Stomach (tissue), 9 donors: Measurements from ENCODE around the gene PERM1. TPM values are rescaled to one million over a fixed set of nuclear protein-coding genes. Genes with fewer than 3 reads are reported as not detected.

Experiments
- DNase-seq, 2 donors: peaks; one replicate each; pipeline versions ENCODE4 v3.0.0 to v3.0.0-alpha.2; 2013 to 2019
- H3K27ac ChIP-seq, 5 donors: fragments of 200-600 bp in 4 of 5; sonication (generic) in 4 of 5; one replicate each; pipeline ENCODE4 v1.5.1; 2013 to 2019; ENCODE audit warnings: mild to moderate bottlenecking in 1 of 5, moderate library complexity in 1 of 5
- H3K27me3 ChIP-seq, 3 donors: fragments of 200-600 bp; sonication (generic); one replicate each; pipeline ENCODE4 v1.5.1; 2017 to 2019; ENCODE audit warnings: mixed run types in 1 of 3
- H3K36me3 ChIP-seq, 4 donors: fragments of 200-600 bp; sonication (generic); 1 replicate in 3 of 4; 2 replicates in 1 of 4; pipeline ENCODE4 v1.5.1; 2016 to 2019
- H3K4me1 ChIP-seq, 4 donors: fragments of 200-600 bp; sonication (generic); one replicate each; pipeline ENCODE4 v1.5.1; 2016 to 2019
- H3K4me3 ChIP-seq, 4 donors: fragments of 200-600 bp; sonication (generic) in 3 of 4; one replicate each; pipeline ENCODE4 v1.5.1; 2016 to 2019; ENCODE audit warnings: mild to moderate bottlenecking in 1 of 4
- H3K9me3 ChIP-seq, 4 donors: fragments of 200-600 bp; sonication (generic); one replicate each; pipeline ENCODE4 v1.5.1; 2016 to 2019
- EP300 ChIP-seq: sonication (generic); formaldehyde crosslinking; IDR thresholded peaks from one replicate; pipeline ENCODE4 v1.6.1; 2017; ENCODE audit warnings: antibody characterized with exemption
- POLR2A ChIP-seq, 4 donors: fragments of 450-650 bp; IDR thresholded peaks; one replicate each; pipeline ENCODE4 v1.6.1; 2016; ENCODE audit warnings: antibody characterized with exemption in 4 of 4, control low read depth in 2 of 4, mild to moderate bottlenecking in 1 of 4, moderate library complexity in 1 of 4
- POLR2AphosphoS5 ChIP-seq, 3 donors: sonication (generic); formaldehyde crosslinking; IDR thresholded peaks; one replicate each; pipeline ENCODE4 v1.6.1; 2016; ENCODE audit warnings: antibody characterized with exemption in 3 of 3
- WGBS, 5 donors: extraction: QIAGEN DNeasy Blood & Tissue Kit in 3 of 5; methylation state at CpG; one replicate each; pipeline versions ENCODE4 v1.1.5 to v1.1.7; 2013 to 2018; 5-methylcytosine and 5-hydroxymethylcytosine counted together
- intact Hi-C: fragments of 100-400 bp; cut with DNase I; formaldehyde crosslinking; loops from one replicate; pipeline ENCODE4 v1.15.1; 2023; ENCODE audit warnings: low total_unique reads
- polyA plus RNA-seq, 3 donors: library from polyadenylated mRNA; stranded (reverse); fragments of 200-250 nt; gene quantifications; one replicate each; pipeline ENCODE4 v1.2.3, GENCODE V29; 2013
- total RNA-seq, 5 donors: library from RNA; depleted of rRNA; stranded (reverse); fragments of >200 nt; gene quantifications; one replicate each; pipeline versions ENCODE4 v1.1.0 to v1.2.3, GENCODE V29; 2014 to 2016
- TF ChIP-seq, protein P1 (sequence below), 7 experiments: fragments of 450-650 bp in 4 of 7; fragments of 200-600 bp in 3 of 7; sonication (generic) in 3 of 7; IDR thresholded peaks; one replicate each; pipeline ENCODE4 v1.5.1; 2016 to 2019; ENCODE audit warnings: antibody characterized with exemption in 7 of 7, control low read depth in 2 of 7, mild to moderate bottlenecking in 1 of 7
- donor health status: healthy with polysubstance abuse.
- donor health status: Bipolar disorder and iron deficiency.
- donor health status: healthy.

PERM1 gene
- total and polyA plus RNA-seq, 8 donors, result 0.37 to 0.88 (median 0.45) TPM; not detected in 4

DNA sequence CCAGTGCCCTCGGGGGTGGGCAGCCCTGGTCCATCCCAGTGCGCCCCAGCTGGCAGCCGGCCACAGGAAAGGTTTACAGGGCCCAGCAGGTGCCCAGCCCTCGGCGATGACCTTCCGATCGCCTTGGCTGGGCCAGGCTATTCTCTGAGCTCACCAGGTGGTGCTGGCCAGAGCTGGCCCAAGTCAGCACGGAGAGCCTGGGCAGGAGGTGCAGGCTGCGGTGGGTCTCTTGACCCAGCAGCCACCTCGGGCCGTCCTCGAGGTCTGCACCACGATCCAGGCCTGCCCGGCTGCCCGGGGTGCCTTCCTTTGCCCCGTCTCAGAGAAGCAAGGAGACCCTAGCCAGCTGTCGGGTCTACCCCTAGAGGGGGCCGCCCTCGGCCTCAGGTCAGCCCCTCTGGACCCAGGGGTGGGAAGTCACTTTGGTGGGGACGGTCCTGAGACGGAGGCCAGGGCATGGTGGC lies 370 bp downstream of the PERM1 start:
- peaks cover 0 to 8% (median 4%) of the 10 kb centered on the region in 4 donors for H3K4me1 ChIP-seq
- H3K36me3 ChIP-seq, result no peaks in the 10 kb centered on the region
- no peak overlapping the region for H3K27ac ChIP-seq
- H3K9me3 ChIP-seq, result no peaks in the 10 kb centered on the region
- H3K27me3 ChIP-seq, result peaks cover 0 to 72% (median 31%) of the 10 kb centered on the region in 3 donors
- no peak for DNase-seq
- TF ChIP-seq POLR2AphosphoS5 (IDR thresholded peaks at IDR 0.05), result no peak
- TF ChIP-seq EP300, result no peak
- TF ChIP-seq, protein P1, sequence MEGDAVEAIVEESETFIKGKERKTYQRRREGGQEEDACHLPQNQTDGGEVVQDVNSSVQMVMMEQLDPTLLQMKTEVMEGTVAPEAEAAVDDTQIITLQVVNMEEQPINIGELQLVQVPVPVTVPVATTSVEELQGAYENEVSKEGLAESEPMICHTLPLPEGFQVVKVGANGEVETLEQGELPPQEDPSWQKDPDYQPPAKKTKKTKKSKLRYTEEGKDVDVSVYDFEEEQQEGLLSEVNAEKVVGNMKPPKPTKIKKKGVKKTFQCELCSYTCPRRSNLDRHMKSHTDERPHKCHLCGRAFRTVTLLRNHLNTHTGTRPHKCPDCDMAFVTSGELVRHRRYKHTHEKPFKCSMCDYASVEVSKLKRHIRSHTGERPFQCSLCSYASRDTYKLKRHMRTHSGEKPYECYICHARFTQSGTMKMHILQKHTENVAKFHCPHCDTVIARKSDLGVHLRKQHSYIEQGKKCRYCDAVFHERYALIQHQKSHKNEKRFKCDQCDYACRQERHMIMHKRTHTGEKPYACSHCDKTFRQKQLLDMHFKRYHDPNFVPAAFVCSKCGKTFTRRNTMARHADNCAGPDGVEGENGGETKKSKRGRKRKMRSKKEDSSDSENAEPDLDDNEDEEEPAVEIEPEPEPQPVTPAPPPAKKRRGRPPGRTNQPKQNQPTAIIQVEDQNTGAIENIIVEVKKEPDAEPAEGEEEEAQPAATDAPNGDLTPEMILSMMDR (IDR thresholded peaks at IDR 0.05), result no peak
- TF ChIP-seq POLR2A (IDR thresholded peaks at IDR 0.05), result no peak
- intact Hi-C loops, result loop anchor here (5.0 kb wide), 1 partner anchor 81 kb away; no protein-coding TSS in a partner anchor
- WGBS, 5 donors, result 67 to 78% (median 69%) methylated on average over 8 to 21 of the region's 21 CpGs
- H3K4me3 ChIP-seq, result no peak overlapping the region

DNA sequence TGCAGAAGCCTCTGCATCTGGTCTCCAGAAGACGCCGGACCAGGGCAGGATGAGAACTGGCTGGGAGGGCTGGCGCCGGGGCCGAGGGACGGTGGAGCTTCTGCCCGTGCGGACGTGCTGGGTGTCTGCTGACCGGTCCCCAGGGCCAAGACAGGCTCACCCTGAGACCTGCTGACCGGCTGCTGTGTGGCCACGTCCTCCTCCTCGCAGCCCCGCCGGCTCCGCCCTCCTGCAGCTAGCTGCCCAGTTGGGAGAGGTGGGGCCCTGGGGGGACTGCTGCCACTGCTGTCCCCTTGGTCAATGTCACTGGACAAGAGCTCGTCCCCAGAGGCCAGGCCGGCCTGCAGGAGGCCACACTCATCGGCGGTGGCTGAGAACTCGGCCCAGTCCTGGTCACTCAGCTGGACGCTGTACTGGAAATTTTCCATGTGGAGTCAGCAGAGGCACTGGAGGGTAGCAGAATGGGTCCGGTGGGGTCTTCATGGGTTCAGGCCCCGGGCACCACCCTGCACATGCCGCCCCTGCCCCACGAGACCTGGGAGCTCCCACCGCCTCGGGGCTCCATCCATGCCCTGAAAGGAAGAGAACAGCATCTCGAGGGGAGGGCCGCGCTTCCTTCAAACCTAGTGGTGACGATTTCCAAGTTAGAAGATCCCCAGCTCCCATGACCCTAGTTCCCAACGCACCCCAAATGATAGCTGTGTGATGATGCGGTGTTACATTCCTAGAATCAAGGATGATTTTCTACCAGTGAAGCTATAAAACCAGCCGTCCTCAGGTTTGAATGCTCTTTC lies 1.1 kb downstream of the PERM1 start:
- TF ChIP-seq EP300 (no peak), POLR2AphosphoS5 (IDR thresholded peaks at IDR 0.05) (no peak), POLR2A (IDR thresholded peaks at IDR 0.05) (no peak)
- TF ChIP-seq, protein P1 (IDR thresholded peaks at IDR 0.05), result no peak
- no peak for DNase-seq
- intact Hi-C loops, result loop anchor here (5.0 kb wide), 1 partner anchor 82 kb away; no protein-coding TSS in a partner anchor

DNA sequence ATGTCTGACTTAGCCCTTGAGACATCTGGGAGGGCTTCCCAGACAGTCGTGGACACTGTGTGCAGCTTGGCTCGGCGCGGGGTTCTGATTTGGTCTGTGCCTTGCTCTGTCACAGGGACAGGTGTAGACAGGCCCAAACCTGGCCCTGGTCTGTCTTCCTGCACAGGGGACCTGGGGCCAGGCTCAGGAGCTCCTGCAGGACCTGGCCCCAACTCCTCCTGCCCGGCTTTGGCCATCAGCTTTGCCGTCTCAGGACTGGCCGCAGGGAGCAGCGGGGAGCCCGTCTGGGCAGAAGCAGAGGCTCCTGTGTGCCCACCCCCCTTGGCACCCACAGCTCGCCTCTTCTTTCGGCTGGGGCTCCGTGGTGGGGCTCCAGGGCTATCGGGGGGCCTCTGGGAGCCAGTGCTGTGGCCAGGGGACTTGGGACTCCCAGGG lies 1.7 kb downstream of the PERM1 start:
- Histone ChIP-seq H3K27ac (no peak overlapping the region), H3K27me3 (peaks cover 0 to 72% (median 40%) of the 10 kb centered on the region in 3 donors), H3K4me3 (no peak overlapping the region), H3K36me3 (no peaks in the 10 kb centered on the region), H3K4me1 (peaks cover 7 to 21% (median 16%) of the 10 kb centered on the region in 4 donors), H3K9me3 (no peaks in the 10 kb centered on the region)
- intact Hi-C loops, result loop anchor here (5.0 kb wide), 1 partner anchor 82 kb away; no protein-coding TSS in a partner anchor
- WGBS, 5 donors, result 70 to 81% (median 75%) methylated on average over 8 to 13 of the region's 13 CpGs
- no peak for DNase-seq
- TF ChIP-seq POLR2AphosphoS5 (IDR thresholded peaks at IDR 0.05) (no peak), POLR2A (IDR thresholded peaks at IDR 0.05) (no peak), EP300 (no peak)
- TF ChIP-seq, protein P1 (IDR thresholded peaks at IDR 0.05), result no peak

More for the DNA sequence above, 1.1 kb downstream of the PERM1 start:
- H3K4me1 ChIP-seq, result peaks cover 6 to 15% (median 11%) of the 10 kb centered on the region in 4 donors
- no peak overlapping the region for H3K27ac ChIP-seq
- H3K36me3 ChIP-seq, result no peaks in the 10 kb centered on the region
- no peak overlapping the region for H3K4me3 ChIP-seq
- no peaks in the 10 kb centered on the region for H3K9me3 ChIP-seq
- 62 to 69% (median 63%) methylated on average over 25 to 35 of the region's 35 CpGs for WGBS, 5 donors
- peaks cover 0 to 72% (median 38%) of the 10 kb centered on the region in 3 donors for H3K27me3 ChIP-seq

DNA sequence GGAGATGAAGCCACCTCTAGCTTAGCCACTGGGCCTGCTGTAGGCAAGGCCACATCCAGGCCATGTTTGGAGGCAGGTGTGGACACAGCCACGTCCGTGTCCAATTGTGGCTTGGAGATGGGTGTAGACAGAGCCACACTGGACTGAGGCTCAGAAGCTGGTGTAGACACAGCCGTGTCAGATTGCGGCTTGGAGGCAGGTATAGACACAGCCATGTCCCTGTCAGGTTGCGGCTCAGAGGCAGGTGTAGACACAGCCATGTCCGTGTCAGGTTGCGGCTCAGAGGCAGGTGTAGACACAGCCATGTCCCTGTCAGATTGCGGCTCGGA lies 2.2 kb downstream of the PERM1 start:
- intact Hi-C loops, result loop anchor here (5.0 kb wide), 2 partner anchors 73 to 83 kb away; no protein-coding TSS in a partner anchor
- no peak overlapping the region for H3K27ac ChIP-seq
- WGBS, 5 donors, result 85 to 95% (median 92%) methylated on average over 5 to 9 of the region's 9 CpGs
- no peaks in the 10 kb centered on the region for H3K9me3 ChIP-seq
- H3K4me1 ChIP-seq, result peaks cover 7 to 23% (median 16%) of the 10 kb centered on the region in 4 donors
- TF ChIP-seq EP300 (no peak), POLR2AphosphoS5 (IDR thresholded peaks at IDR 0.05) (no peak), POLR2A (IDR thresholded peaks at IDR 0.05) (no peak)
- TF ChIP-seq, protein P1 (IDR thresholded peaks at IDR 0.05), result no peak
- H3K27me3 ChIP-seq, result peaks cover 0 to 72% (median 36%) of the 10 kb centered on the region in 3 donors
- DNase-seq, result no peak
- H3K4me3 ChIP-seq, result no peak overlapping the region
- H3K36me3 ChIP-seq, result no peaks in the 10 kb centered on the region
